PFSK-1 (cell line): Measurements from ENCODE around the gene HEBP2.

Source experiments
- FOXP2 ChIP-seq: optimal IDR thresholded peaks from 2 replicates; pipeline ENCODE3; 2011; ENCODE audit warnings: borderline replicate concordance, control low read depth, inconsistent platforms; ENCODE audit not compliant: insufficient read depth; ENCODE audit errors: extremely low read length, extremely low read depth
- POLR2AphosphoS5 ChIP-seq: IDR thresholded peaks from 2 replicates; pipeline ENCODE4 v1.6.1; 2012; ENCODE audit warnings: low read depth, mild to moderate bottlenecking, control low read depth, low read length, moderate library complexity
- REST ChIP-seq, 2 experiments: IDR thresholded peaks; 2 replicates each; pipeline versions ENCODE4 v1.6.1 to v1.8.0; 2011 to 2012; ENCODE audit warnings: low read depth in 2 of 2, low read length in 2 of 2, control low read depth in 1 of 2, inconsistent platforms in 1 of 2, mild to moderate bottlenecking in 1 of 2, moderate library complexity in 1 of 2; ENCODE audit not compliant: insufficient read depth in 1 of 2
- SIN3A ChIP-seq: IDR thresholded peaks from 2 replicates; pipeline ENCODE4 v1.6.1; 2012; ENCODE audit warnings: mild to moderate bottlenecking, low read length, moderate library complexity, borderline replicate concordance; ENCODE audit not compliant: insufficient read depth
- TAF1 ChIP-seq: IDR thresholded peaks from 2 replicates; pipeline ENCODE4 v1.6.1; 2012; ENCODE audit warnings: low read length, control low read depth, borderline replicate concordance; ENCODE audit not compliant: insufficient read depth

The HEBP2 gene

DNA sequence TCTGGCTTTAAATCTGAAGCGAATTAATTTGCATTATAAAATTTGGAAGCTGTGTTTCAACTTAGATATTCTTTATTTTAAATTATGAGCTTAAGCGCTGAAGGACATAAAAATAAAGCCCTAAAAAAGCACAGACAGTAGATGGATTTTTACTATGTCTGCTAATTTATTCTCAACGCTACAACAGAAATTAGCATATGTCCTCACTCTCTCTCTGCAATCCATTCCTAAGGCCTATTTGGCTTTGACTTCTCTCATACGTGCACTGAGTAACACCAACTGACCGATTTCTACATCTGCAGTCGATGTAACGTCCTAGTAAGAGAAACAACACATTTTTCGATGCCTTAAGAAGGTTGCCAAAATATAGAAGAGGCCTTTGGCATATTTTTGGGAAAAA is 23.7 kb downstream of the HEBP2 start:
- TF ChIP-seq SIN3A (no peak), REST (IDR thresholded peaks at IDR 0.05; ENCODE audit: insufficient read depth in 1 of 2, low read depth in 2 of 2, low read length in 2 of 2) (no peak), FOXP2 (no peak), POLR2AphosphoS5 (no peak), TAF1 (no peak)

DNA sequence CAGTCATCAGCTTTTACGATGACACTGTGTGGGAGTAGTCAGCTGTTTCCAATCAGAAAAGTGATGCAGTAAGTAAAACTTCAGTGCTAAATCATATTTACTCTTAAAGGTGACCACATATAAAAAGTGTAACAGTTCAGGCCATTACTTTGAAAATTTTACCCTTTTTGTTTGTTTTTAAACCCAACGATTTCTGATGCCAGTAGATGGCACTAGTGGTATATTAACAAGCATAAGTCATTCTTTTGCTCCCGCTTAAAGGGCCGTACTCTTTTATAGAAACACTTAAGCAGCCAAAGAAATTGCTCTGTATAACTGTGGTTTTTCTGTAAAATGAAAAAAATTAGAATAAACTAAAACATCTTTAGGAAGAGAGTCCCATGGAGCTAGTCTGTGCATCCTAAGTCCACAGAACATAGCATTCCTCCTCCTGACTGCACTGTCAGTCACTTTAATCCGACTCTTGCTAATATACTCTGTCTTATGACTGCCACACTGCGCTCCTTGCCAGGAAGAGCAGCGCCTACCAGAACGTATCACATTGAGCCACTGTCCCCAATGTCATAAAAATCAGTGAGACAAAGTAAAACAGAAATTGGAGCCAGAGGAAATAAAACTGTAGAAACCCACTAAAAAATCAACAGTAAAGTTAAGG is 25.0 kb downstream of the HEBP2 start:
- no peak for TF ChIP-seq TAF1
- TF ChIP-seq POLR2AphosphoS5, result 0 out of 2 replicates have a peak, but pooled peaks have one; percentile 5

- no peak for TF ChIP-seq SIN3A
- TF ChIP-seq REST (IDR thresholded peaks at IDR 0.05; ENCODE audit: insufficient read depth in 1 of 2, low read depth in 2 of 2, low read length in 2 of 2), result no peak
- no peak for TF ChIP-seq FOXP2
- no peak; the same call in 1 of the 2 replicates for TF ChIP-seq POLR2AphosphoS5
- TF ChIP-seq TAF1, result no peak
Observed at GRCh38 chr6:138429761-138430160, 25.7 kb downstream of the HEBP2 start.

- TF ChIP-seq REST (IDR thresholded peaks at IDR 0.05; ENCODE audit: insufficient read depth in 1 of 2, low read depth in 2 of 2, low read length in 2 of 2), result no peak
- TF ChIP-seq POLR2AphosphoS5, result peak; percentile 6; the same call in 1 of the 2 replicates
- TF ChIP-seq SIN3A, result no peak
- TF ChIP-seq TAF1, result no peak
- TF ChIP-seq FOXP2, result no peak
Observed at GRCh38 chr6:138430361-138431145, 26.5 kb downstream of the HEBP2 start.

GRCh38 chr6:138431256-138432062 is 27.4 kb downstream of the HEBP2 start:
- no peak for TF ChIP-seq SIN3A

GRCh38 chr6:138432063-138432356 is 28.0 kb downstream of the HEBP2 start:
- TF ChIP-seq POLR2AphosphoS5, result 0 out of 2 replicates have a peak, but pooled peaks have one; percentile 7
- TF ChIP-seq REST (IDR thresholded peaks at IDR 0.05; ENCODE audit: insufficient read depth in 1 of 2, low read depth in 2 of 2, low read length in 2 of 2), result no peak
- no peak for TF ChIP-seq FOXP2
